Endothelial cell of umbilical vein (primary cell): ENCODE results near the gene ERVW-1. TPM values are rescaled to one million over a fixed set of nuclear protein-coding genes. Genes with fewer than 3 reads are reported as not detected.

ENCODE experiments used
- BruUV-seq: library from RNA; stranded (reverse); fragments of 400-500 nt; replicated peaks from 2 replicates; lab custom pipeline; 2021; lab: Mats Ljungman, UMichigan
- CTCF ChIA-PET: fragments of 300-600, 350-600 bp; sonication (Branson Sonifier 250); formaldehyde crosslinking; loops from one replicate; lab custom pipeline; 2021; ENCODE audit warnings: antibody characterized with exemption, inconsistent platforms; lab: Charles Lee
- POLR2A ChIA-PET: fragments of 300-600, 350-600 bp; sonication (Branson Sonifier 250); formaldehyde crosslinking; loops from one replicate; lab custom pipeline; 2021; ENCODE audit warnings: antibody characterized with exemption, inconsistent platforms; lab: Charles Lee
- DNase-seq: peaks from one replicate; pipeline ENCODE4 v3.0.0-alpha.2; 2011; ENCODE audit warnings: low read depth, low spot score
- FAIRE-seq: peaks from 2 replicates; lab custom pipeline; 2011; peaks lifted over from hg19 to GRCh38; lab: Jason Lieb, UNC
- H2AFZ ChIP-seq: 2 replicates; pipeline ENCODE4 v1.6.0; 2012; ENCODE audit warnings: low read depth, low read length, control low read depth, inconsistent platforms
- H3K27ac ChIP-seq: 2 replicates; pipeline ENCODE4 v1.5.1; 2011; ENCODE audit warnings: low read depth, mild to moderate bottlenecking, control low read depth, low read length, moderate library complexity; ENCODE audit not compliant: insufficient read depth
- H3K27me3 ChIP-seq, 2 experiments: 2 replicates each; pipeline versions ENCODE4 v1.6.0 to v1.6.1; 2011; ENCODE audit warnings: low read length in 2 of 2, mixed read lengths in 1 of 2; ENCODE audit not compliant: control insufficient read depth in 2 of 2, insufficient read depth in 2 of 2
- H3K36me3 ChIP-seq, 2 experiments: 2 replicates in 1 of 2; 3 replicates in 1 of 2; pipeline ENCODE4 v1.5.1; 2011; ENCODE audit warnings: low read length in 2 of 2, mild to moderate bottlenecking in 1 of 2, moderate library complexity in 1 of 2; ENCODE audit not compliant: control insufficient read depth in 2 of 2, insufficient read depth in 2 of 2; ENCODE audit errors: extremely low read depth in 1 of 2
- H3K4me1 ChIP-seq: 3 replicates; pipeline ENCODE4 v1.5.1; 2011; ENCODE audit warnings: mild to moderate bottlenecking, low read length; ENCODE audit not compliant: control insufficient read depth, insufficient read depth; ENCODE audit errors: extremely low read depth
- H3K4me2 ChIP-seq: 2 replicates; pipeline ENCODE4 v1.6.1; 2011; ENCODE audit warnings: low read length, control low read depth, mixed read lengths; ENCODE audit not compliant: insufficient read depth
- H3K4me3 ChIP-seq, 3 experiments: fragments of 200-600 bp in 1 of 3; sonication (generic), shearing (Covaris generic) in 1 of 3; replicated peaks in 1 of 3; 2 replicates each; pipeline ENCODE4 v1.5.1; 2011 to 2016; ENCODE audit warnings: control low read depth in 3 of 3, low read length in 3 of 3, mild to moderate bottlenecking in 2 of 3, inconsistent platforms in 1 of 3, low read depth in 1 of 3, moderate library complexity in 1 of 3; ENCODE audit not compliant: insufficient read depth in 1 of 3
- H3K79me2 ChIP-seq: 2 replicates; pipeline ENCODE4 v1.6.0; 2012; ENCODE audit warnings: low read length, inconsistent platforms; ENCODE audit not compliant: control insufficient read depth, insufficient read depth
- H3K9ac ChIP-seq: replicated peaks from 2 replicates; pipeline ENCODE3; 2011; ENCODE audit warnings: low read length, control low read depth; ENCODE audit not compliant: insufficient read depth; ENCODE audit errors: extremely low read depth
- H3K9me1 ChIP-seq: replicated peaks from 3 replicates; pipeline ENCODE4 v1.6.0; 2011; ENCODE audit warnings: mild to moderate bottlenecking, low read length; ENCODE audit not compliant: control insufficient read depth, insufficient read depth; ENCODE audit errors: extremely low read depth
- H3K9me3 ChIP-seq: replicated peaks from 2 replicates; pipeline ENCODE4 v1.5.1; 2012; ENCODE audit warnings: low read length, inconsistent platforms; ENCODE audit not compliant: control insufficient read depth, insufficient read depth
- H4K20me1 ChIP-seq: replicated peaks from 2 replicates; pipeline ENCODE3; 2011; ENCODE audit warnings: mild to moderate bottlenecking, low read length; ENCODE audit not compliant: control insufficient read depth, insufficient read depth; ENCODE audit errors: extremely low read depth
- GATA2 ChIP-seq: IDR thresholded peaks from 2 replicates; pipeline ENCODE4 v1.7.0; 2011; ENCODE audit warnings: low read depth, mild to moderate bottlenecking, moderate library complexity, mixed read lengths, low read length; ENCODE audit not compliant: insufficient read length, insufficient read depth
- JUN ChIP-seq: IDR thresholded peaks from 2 replicates; pipeline ENCODE4 v1.6.1; 2011; ENCODE audit warnings: borderline replicate concordance, low read depth; ENCODE audit not compliant: insufficient read length, insufficient read depth
- POLR2AphosphoS5 ChIP-seq: IDR thresholded peaks from 2 replicates; pipeline ENCODE4 v1.6.1; 2012; ENCODE audit warnings: low read depth, mild to moderate bottlenecking, control low read depth, low read length, moderate library complexity; ENCODE audit not compliant: insufficient read depth
- dilution Hi-C: fragments of 300-500 bp; cut with MboI; formaldehyde crosslinking; loops from one replicate; pipeline ENCODE4 v1.15.0; 2019; ENCODE audit warnings: low sequenced_read_pairs; ENCODE audit not compliant: extremely low pct_ligation_motif_present
- intact Hi-C: fragments of 100-400 bp; cut with micrococcal nuclease; formaldehyde crosslinking; loops from one replicate; pipeline ENCODE4 v1.10.0; 2022
- polyA plus RNA-seq, 4 experiments: library from polyadenylated mRNA; depleted of rRNA in 3 of 4; stranded (reverse) in 3 of 4; unstranded in 1 of 4; fragments of >200 nt; gene quantifications; 2 replicates each; pipeline versions ENCODE4 v1.2.1 to v1.2.3, GENCODE V29; 2011 to 2012; ENCODE audit warnings: missing spikeins in 1 of 4
- total RNA-seq: library from RNA; stranded (reverse); gene quantifications from 2 replicates; pipeline ENCODE4 v1.2.3, GENCODE V29; 2021
- TF ChIP-seq, protein P1 (sequence below): IDR thresholded peaks from 2 replicates; pipeline ENCODE4 v1.6.1; 2011; ENCODE audit not compliant: insufficient read depth, insufficient read length
- TF ChIP-seq, protein P2 (sequence below), 2 donors: IDR thresholded peaks; 1 replicate in 1 of 2; 2 replicates in 1 of 2; pipeline ENCODE4 v1.5.1; 2011; ENCODE audit warnings: low read length in 2 of 2, mild to moderate bottlenecking in 2 of 2, moderate library complexity in 2 of 2, control low read depth in 1 of 2, inconsistent platforms in 1 of 2, low read depth in 1 of 2; ENCODE audit not compliant: insufficient read depth in 1 of 2; ENCODE audit errors: extremely low read depth in 1 of 2

The ERVW-1 gene
- total and polyA plus RNA-seq, 2 donors (not counting 3 experiments of a cell fraction or from before 2014, with no cell fraction given) = not detected

DNA sequence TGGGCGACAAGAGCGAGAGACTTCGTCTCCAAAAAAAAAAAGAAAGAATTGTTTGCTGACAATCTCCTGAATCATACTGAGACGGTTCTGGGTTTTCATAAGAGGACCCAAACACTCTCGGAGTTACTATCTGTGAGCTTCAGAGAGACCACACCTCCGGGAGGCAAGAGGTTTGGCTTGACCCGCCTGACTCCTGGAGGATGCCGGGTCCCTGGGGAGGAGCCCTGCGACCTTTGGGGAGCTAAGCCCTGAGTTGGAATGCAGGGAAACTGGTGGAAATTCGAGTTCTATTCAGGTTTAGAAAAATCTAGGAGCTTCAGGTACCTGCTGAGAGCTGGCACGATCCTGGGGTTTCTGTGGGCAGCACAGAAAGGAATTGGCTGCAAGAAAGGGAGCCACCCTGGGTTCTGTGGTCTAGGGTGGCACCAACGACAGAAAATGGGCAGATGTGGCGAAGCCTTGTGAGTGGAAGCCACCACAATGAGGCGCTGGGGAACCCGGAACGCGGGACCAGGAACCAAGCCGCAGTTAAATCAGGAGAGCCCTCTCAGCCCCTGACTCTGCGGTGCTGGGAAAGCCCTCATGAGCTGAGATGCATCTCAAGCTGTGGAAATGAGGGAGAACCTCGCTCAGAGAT is 52.3 kb downstream of the ERVW-1 start:
- Histone ChIP-seq H3K9ac (no peak overlapping the region), H3K4me2 (no peak overlapping the region)

DNA sequence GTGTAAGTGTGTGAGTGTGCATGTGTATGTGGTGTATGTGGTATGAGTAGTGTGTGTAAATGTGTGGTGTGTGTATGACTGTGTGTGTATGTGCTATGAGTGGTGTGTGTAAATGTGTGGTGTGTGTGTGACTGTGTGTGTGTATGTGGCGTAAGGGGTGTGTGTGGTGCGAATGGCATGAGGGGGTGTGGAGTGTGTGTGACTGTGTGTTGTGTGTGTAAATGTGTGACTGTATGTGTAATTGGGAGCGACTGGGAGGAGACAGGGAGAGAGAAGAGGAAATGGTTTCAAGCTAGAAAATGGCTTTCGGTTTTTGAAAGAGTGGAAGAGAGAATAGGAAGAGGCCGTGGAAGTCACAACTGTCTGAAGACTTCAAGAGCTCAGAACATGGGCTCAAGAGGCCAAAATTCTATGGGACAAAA is 54.0 kb downstream of the ERVW-1 start:
- Histone ChIP-seq H3K27ac (no peak overlapping the region), H3K79me2 (no peaks in the 10 kb centered on the region), H3K27me3 (peaks cover 1 to 7% of the 10 kb centered on the region in 2 experiments), H3K4me1 (no peaks in the 10 kb centered on the region), H3K36me3 (no peaks in the 10 kb centered on the region), H3K4me3 (no peak overlapping the region), H3K4me2 (no peak overlapping the region), H2AFZ (peak overlapping the region; percentile 91), H4K20me1 (no peaks in the 10 kb centered on the region), H3K9me3 (no peaks in the 10 kb centered on the region), H3K9ac (no peak overlapping the region), H3K9me1 (no peaks in the 10 kb centered on the region)
- intact Hi-C loops (loop anchor here (1.0 kb wide), 3 partner anchors 24 to 177 kb away; partner anchors contain the start of gene GATAD1), dilution Hi-C loops (no loop called here)
- FAIRE-seq (no peak), DNase-seq (no peak)
- TF ChIP-seq JUN (no peak), GATA2 (no peak)
- TF ChIP-seq, protein P1, sequence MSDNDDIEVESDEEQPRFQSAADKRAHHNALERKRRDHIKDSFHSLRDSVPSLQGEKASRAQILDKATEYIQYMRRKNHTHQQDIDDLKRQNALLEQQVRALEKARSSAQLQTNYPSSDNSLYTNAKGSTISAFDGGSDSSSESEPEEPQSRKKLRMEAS = no peak
- ChIA-PET CTCF (interaction anchor here (0.7 to 5.4 kb wide), 26 partner anchors 8 to 483 kb away, joined by 3 to 94 read pairs (median 4); partner anchors contain the start of genes AKAP9, GATAD1 and LRRD1), POLR2A (no interaction called here)
- BruUV-seq = no TSS peak

More for the DNA sequence above, 52.3 kb downstream of the ERVW-1 start:
- Histone ChIP-seq H3K27me3 (peaks cover 3 to 9% of the 10 kb centered on the region in 2 experiments), H3K27ac (no peak overlapping the region), H4K20me1 (no peaks in the 10 kb centered on the region), H3K79me2 (no peaks in the 10 kb centered on the region), H2AFZ (peak overlapping the region; percentile 58), H3K36me3 (no peaks in the 10 kb centered on the region), H3K9me3 (no peaks in the 10 kb centered on the region), H3K4me3 (no peak overlapping the region), H3K9me1 (no peaks in the 10 kb centered on the region), H3K4me1 (no peaks in the 10 kb centered on the region)
- intact Hi-C loops (loop anchor here (1.0 kb wide), 1 partner anchor 630 kb away; no protein-coding TSS in a partner anchor), dilution Hi-C loops (no loop called here)
- ChIA-PET CTCF (interaction anchor here (0.7 to 5.4 kb wide), 9 partner anchors 9 to 595 kb away, joined by 3 to 94 read pairs (median 5); partner anchors contain the start of genes GATAD1 and RBM48), POLR2A (no interaction called here)
- DNase-seq (no peak), FAIRE-seq (no peak)
- TF ChIP-seq, protein P2, sequence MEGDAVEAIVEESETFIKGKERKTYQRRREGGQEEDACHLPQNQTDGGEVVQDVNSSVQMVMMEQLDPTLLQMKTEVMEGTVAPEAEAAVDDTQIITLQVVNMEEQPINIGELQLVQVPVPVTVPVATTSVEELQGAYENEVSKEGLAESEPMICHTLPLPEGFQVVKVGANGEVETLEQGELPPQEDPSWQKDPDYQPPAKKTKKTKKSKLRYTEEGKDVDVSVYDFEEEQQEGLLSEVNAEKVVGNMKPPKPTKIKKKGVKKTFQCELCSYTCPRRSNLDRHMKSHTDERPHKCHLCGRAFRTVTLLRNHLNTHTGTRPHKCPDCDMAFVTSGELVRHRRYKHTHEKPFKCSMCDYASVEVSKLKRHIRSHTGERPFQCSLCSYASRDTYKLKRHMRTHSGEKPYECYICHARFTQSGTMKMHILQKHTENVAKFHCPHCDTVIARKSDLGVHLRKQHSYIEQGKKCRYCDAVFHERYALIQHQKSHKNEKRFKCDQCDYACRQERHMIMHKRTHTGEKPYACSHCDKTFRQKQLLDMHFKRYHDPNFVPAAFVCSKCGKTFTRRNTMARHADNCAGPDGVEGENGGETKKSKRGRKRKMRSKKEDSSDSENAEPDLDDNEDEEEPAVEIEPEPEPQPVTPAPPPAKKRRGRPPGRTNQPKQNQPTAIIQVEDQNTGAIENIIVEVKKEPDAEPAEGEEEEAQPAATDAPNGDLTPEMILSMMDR (IDR thresholded peaks at IDR 0.05; ENCODE audit: extremely low read depth in 1 of 2, insufficient read depth in 1 of 2, low read depth in 1 of 2, low read length in 2 of 2) = peak in 1 of 2 donors; percentile 13
- no peak for TF ChIP-seq POLR2AphosphoS5
- no TSS peak for BruUV-seq
